RWPE2 (cell line): ENCODE results near the gene KIAA0930.

Source experiments
- ATAC-seq: fragments of 200-7000 bp; cut with Tn5 transposase; 3 replicates; pipeline ENCODE4 v1.9.1; 2021; ENCODE audit warnings: low read depth
- DNase-seq: peaks from one replicate; pipeline ENCODE4 v3.0.0-alpha.2; 2020; ENCODE audit warnings: low spot score
- H3K27ac ChIP-seq: fragments of 450-650 bp; 2 replicates; pipeline ENCODE4 v1.5.1; 2017; ENCODE audit warnings: mild to moderate bottlenecking; ENCODE audit not compliant: poor library complexity, severe bottlenecking
- H3K27me3 ChIP-seq: fragments of 250-450 bp; sonication (Bioruptor Pico); 2 replicates; pipeline ENCODE4 v1.5.1; 2021; ENCODE audit warnings: mild to moderate bottlenecking, moderate library complexity; ENCODE audit not compliant: insufficient read depth, poor library complexity, severe bottlenecking
- H3K36me3 ChIP-seq: fragments of 250-450 bp; sonication (Bioruptor Pico); 2 replicates; pipeline ENCODE4 v1.5.1; 2020; ENCODE audit warnings: low read depth, mild to moderate bottlenecking, moderate library complexity
- H3K4me1 ChIP-seq: fragments of 250-450 bp; sonication (Bioruptor Pico); 2 replicates; pipeline ENCODE4 v1.5.1; 2021; ENCODE audit warnings: mild to moderate bottlenecking, moderate library complexity; ENCODE audit not compliant: insufficient read depth, poor library complexity, severe bottlenecking
- H3K4me3 ChIP-seq: fragments of 250-450 bp; sonication (Bioruptor Pico); 2 replicates; pipeline ENCODE4 v1.5.1; 2021; ENCODE audit warnings: mild to moderate bottlenecking, moderate library complexity; ENCODE audit not compliant: severe bottlenecking
- H3K9me3 ChIP-seq: fragments of 250-450 bp; sonication (Bioruptor Pico); 2 replicates; pipeline ENCODE4 v1.5.1; 2021; ENCODE audit warnings: mild to moderate bottlenecking, moderate library complexity; ENCODE audit not compliant: severe bottlenecking
- TF ChIP-seq, protein P1 (sequence below): fragments of 450-650 bp; IDR thresholded peaks from one replicate; pipeline ENCODE4 v1.5.1; 2017; ENCODE audit warnings: mild to moderate bottlenecking, moderate library complexity; ENCODE audit not compliant: poor library complexity, severe bottlenecking

The KIAA0930 gene

DNA sequence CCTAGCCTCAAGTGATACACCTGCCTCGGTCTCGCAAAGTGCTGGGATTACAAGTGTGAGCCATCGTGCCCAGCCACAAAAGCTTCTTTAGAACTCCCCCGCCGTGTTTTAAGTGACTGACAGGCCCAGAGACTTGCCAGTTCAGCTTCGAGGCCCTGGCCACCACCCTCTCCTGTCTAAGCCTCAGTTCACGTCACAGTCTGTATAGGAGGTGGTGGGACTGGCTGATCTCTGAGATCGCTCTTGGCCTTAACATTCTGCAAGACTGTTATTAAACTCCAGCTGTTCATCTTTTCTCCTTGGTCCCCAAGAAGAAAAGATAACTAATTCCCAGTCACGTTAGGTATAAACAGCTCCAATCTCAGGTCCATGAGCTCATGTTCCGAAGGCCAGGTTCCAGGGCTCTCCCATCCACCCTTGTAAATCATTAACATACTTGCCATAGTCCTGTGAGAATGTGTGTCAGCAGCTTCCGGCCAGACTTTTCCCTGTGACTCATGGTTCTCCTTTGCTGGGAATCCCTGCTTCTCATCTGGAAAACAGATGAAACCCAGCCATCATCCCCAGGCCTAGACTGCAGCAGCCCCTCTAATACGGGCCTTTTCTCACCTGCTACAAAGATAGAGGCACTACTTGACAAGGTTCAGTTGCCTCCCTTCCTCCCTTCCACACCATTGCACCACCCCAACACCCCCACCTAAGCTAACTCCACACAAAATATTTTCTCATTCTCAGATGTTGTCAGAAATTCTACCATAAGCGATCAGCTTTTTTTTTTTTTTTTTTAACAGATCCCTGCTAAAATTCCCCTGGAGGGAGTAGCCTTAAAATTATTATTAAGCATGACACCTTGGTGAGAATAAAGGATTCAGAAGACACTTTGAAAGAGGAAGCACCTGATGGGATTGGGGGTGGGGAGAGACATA lies 5.6 kb upstream of the KIAA0930 start:
- Histone ChIP-seq H3K36me3 (no peaks in the 10 kb centered on the region), H3K4me1 (peaks cover 26% of the 10 kb centered on the region), H3K27ac (peak overlapping the region; percentile 98), H3K27me3 (no peaks in the 10 kb centered on the region), H3K9me3 (no peaks in the 10 kb centered on the region), H3K4me3 (no peak overlapping the region)
- TF ChIP-seq, protein P1, sequence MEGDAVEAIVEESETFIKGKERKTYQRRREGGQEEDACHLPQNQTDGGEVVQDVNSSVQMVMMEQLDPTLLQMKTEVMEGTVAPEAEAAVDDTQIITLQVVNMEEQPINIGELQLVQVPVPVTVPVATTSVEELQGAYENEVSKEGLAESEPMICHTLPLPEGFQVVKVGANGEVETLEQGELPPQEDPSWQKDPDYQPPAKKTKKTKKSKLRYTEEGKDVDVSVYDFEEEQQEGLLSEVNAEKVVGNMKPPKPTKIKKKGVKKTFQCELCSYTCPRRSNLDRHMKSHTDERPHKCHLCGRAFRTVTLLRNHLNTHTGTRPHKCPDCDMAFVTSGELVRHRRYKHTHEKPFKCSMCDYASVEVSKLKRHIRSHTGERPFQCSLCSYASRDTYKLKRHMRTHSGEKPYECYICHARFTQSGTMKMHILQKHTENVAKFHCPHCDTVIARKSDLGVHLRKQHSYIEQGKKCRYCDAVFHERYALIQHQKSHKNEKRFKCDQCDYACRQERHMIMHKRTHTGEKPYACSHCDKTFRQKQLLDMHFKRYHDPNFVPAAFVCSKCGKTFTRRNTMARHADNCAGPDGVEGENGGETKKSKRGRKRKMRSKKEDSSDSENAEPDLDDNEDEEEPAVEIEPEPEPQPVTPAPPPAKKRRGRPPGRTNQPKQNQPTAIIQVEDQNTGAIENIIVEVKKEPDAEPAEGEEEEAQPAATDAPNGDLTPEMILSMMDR = no peak
- peak; percentile 79 for ATAC-seq
- DNase-seq = peak; percentile 86

GRCh38 chr22:45244916-45245315 lies 4.2 kb upstream of the KIAA0930 start:
- no peaks in the 10 kb centered on the region for H3K9me3 ChIP-seq
- no peaks in the 10 kb centered on the region for H3K36me3 ChIP-seq
- DNase-seq (no peak), ATAC-seq (no peak)
- H3K4me3 ChIP-seq = no peak overlapping the region
- peak overlapping the region; percentile 98 for H3K27ac ChIP-seq
- TF ChIP-seq, protein P1 = no peak
- no peaks in the 10 kb centered on the region for H3K27me3 ChIP-seq
- H3K4me1 ChIP-seq = peaks cover 26% of the 10 kb centered on the region

GRCh38 chr22:45242778-45243191 lies 2.1 kb upstream of the KIAA0930 start:
- DNase-seq (no peak), ATAC-seq (no peak; the same call in 2 of the 3 replicates)
- Histone ChIP-seq H3K36me3 (peaks cover 11% of the 10 kb centered on the region), H3K27ac (peak overlapping the region; percentile 29), H3K27me3 (no peaks in the 10 kb centered on the region), H3K4me3 (no peak overlapping the region), H3K4me1 (peaks cover 32% of the 10 kb centered on the region), H3K9me3 (no peaks in the 10 kb centered on the region)
- TF ChIP-seq, protein P1 = no peak

DNA sequence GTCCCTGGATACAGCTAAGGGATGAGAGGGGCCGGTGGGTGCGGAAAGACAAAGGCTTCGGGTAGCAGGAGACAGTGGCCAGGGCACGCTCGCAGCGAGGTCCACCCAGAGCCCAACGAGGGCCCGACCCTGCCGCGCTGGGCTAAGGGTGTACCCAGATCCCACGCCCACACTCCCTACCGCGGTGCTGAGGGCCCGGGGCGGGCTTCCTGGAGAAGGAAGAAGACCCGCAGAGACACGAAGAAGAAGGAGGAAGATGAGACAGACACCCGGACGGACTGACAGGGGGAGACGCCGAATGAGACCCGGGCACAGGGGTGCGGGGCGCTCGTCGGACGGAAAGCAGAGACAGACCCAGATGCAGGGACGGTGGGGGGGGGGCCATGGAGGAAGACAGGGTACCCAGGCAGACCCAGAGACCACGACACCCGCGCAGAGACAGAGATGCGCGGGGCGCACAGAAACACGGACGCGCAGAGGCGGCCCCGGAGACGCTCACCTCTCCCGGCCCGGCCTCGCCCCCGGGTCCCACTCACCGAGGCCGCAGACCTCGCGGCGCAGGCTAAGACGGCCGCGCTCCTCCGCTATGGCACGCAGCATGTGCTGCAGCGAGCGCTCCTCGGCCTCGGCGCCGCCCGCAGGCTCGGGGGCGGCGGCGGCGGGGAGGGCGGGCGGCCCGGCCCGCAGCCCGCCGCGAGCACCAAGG lies 437 bp downstream of the KIAA0930 start:
- Histone ChIP-seq H3K9me3 (no peaks in the 10 kb centered on the region), H3K36me3 (peaks cover 25% of the 10 kb centered on the region), H3K4me1 (peaks cover 15% of the 10 kb centered on the region), H3K27me3 (no peaks in the 10 kb centered on the region), H3K27ac (peak overlapping the region; percentile 40), H3K4me3 (peak overlapping the region; percentile 52)
- DNase-seq = peak; percentile 60
- TF ChIP-seq, protein P1 = no peak
- ATAC-seq = peak; percentile 46
